Measurements from ENCODE around the gene PGRMC2. TPM values are rescaled to one million over a fixed set of nuclear protein-coding genes. Genes with fewer than 3 reads are reported as not detected.

The PGRMC2 gene
- total and polyA plus RNA-seq, 2 of the 8 experiments (the other 6 are each of a cell fraction or from before 2014, with no cell fraction given), result 9.5 to 85.3 TPM

DNA sequence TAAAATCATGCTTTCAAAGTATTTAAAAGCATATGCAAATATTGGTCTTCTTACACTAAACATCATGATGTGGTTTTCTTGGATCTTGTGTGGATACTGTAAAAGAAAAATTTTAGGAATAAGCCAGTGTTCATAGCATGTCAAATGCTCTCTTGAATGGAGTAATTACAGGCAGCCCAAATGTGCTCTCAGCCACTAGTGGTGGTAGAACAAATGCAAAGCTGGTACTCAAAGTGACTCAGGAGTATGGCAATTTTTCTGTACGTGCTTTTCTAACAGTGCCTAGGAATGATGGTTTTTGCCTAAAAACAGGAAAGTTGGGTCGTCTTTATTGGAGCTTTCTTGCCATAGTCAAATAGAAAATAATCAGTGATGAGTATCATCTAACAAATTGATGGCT lies 19.9 kb downstream of the PGRMC2 start:
- Histone ChIP-seq H3K4me2 (ENCODE audit: insufficient read depth in 1 of 2, low read depth in 2 of 2, low read length in 2 of 2) (no peak overlapping the region), H2AFZ (ENCODE audit: low read length) (no peak overlapping the region), H2BK5ac (ENCODE audit: low read depth, low read length) (no peak overlapping the region), H3K79me1 (ENCODE audit: low read depth, low read length) (no peaks in the 10 kb centered on the region), H2BK20ac (ENCODE audit: low read length) (no peak overlapping the region), H3K4ac (replicated peaks; ENCODE audit: insufficient read length, low read depth, low read length) (no peak overlapping the region), H3K4me3 (ENCODE audit: extremely low read depth in 1 of 4, insufficient read depth in 2 of 4, low read depth in 3 of 4, low read length in 4 of 4) (no peak overlapping the region), H3K36me3 (ENCODE audit: control insufficient read depth in 2 of 4, insufficient read depth in 4 of 4, low read length in 3 of 4) (peaks cover 0 to 33% (median 18%) of the 10 kb centered on the region in 4 experiments; a peak in 7 of 8 replicates), H3K79me2 (ENCODE audit: control insufficient read depth in 1 of 2, insufficient read depth in 2 of 2, low read length in 2 of 2) (0 out of 4 replicates have a peak, but pooled peaks cover 0 to 1% of the 10 kb centered on the region in 2 experiments), H2BK15ac (ENCODE audit: low read length) (no peak overlapping the region), H2BK12ac (ENCODE audit: low read depth, low read length) (no peak overlapping the region), H3K18ac (ENCODE audit: extremely low read depth, low read length) (no peak overlapping the region), H4K91ac (replicated peaks; ENCODE audit: insufficient read length, low read length) (no peak overlapping the region), H4K8ac (ENCODE audit: extremely low read depth, insufficient read depth, low read length) (no peak overlapping the region), H3K9ac (replicated peaks in 1 of 4; ENCODE audit: extremely low read depth in 1 of 4, low read depth in 3 of 4, low read length in 3 of 4) (no peak overlapping the region), H3K14ac (ENCODE audit: insufficient read length) (no peak overlapping the region), H3K56ac (replicated peaks; ENCODE audit: insufficient read length, low read depth, low read length) (no peak overlapping the region), H2BK120ac (replicated peaks; ENCODE audit: low read depth, low read length) (no peak overlapping the region), H4K20me1 (replicated peaks in 1 of 2; ENCODE audit: control insufficient read depth in 1 of 2, insufficient read depth in 2 of 2, low read length in 2 of 2) (peaks cover 0 to 1% of the 10 kb centered on the region in 2 experiments), H3K4me1 (replicated peaks in 1 of 4; ENCODE audit: control insufficient read depth in 3 of 4, insufficient read depth in 4 of 4, low read length in 3 of 4) (no peaks in the 10 kb centered on the region), H3K27ac (ENCODE audit: low read depth, low read length) (no peak overlapping the region), H4K5ac (ENCODE audit: insufficient read length, low read depth, low read length) (no peak overlapping the region), H3K9me3 (ENCODE audit: insufficient read depth in 2 of 2, low read depth in 1 of 2, low read length in 1 of 2) (peaks cover 13 to 15% of the 10 kb centered on the region in 2 experiments), H2AK5ac (ENCODE audit: low read depth, low read length) (no peak overlapping the region), H3K23me2 (ENCODE audit: low read depth, low read length) (no peaks in the 10 kb centered on the region), H3K27me3 (replicated peaks in 1 of 4; ENCODE audit: control insufficient read depth in 3 of 4, extremely low read depth in 1 of 4, insufficient read depth in 3 of 4, low read length in 3 of 4) (no peaks in the 10 kb centered on the region), H3K23ac (ENCODE audit: insufficient read length) (no peak overlapping the region)
- ChIA-PET CTCF (ENCODE audit: partially characterized antibody) (interaction anchor here (0.5 kb wide), 1 partner anchor 611 kb away, joined by 5 read pairs; no protein-coding TSS in a partner anchor), POLR2A (ENCODE audit: partially characterized antibody) (interaction anchor here (1.0 to 1.6 kb wide), 2 partner anchors 19 to 26 kb away, joined by 3 to 4 read pairs; no protein-coding TSS in a partner anchor)
- FAIRE-seq (no peak), DNase-seq (ENCODE audit: low read depth in 1 of 2, low spot score in 2 of 2) (no peak)
- 90% methylated on average over 2 of the region's 2 CpGs; no CpG with 5 or more reads in 1 of the 2 experiments for WGBS, 2 experiments (ENCODE audit: extremely low coverage in 1 of 2, insufficient coverage in 1 of 2, insufficient read length in 1 of 2, insufficient replicate concordance in 2 of 2, low coverage in 1 of 2, low lambda C conversion rate in 2 of 2, missing lambda C conversion rate in 1 of 2)
- TF ChIP-seq SUZ12 (IDR thresholded peaks at IDR 0.05; ENCODE audit: low read length), result no peak
- no peak for TF ChIP-seq JUND (IDR thresholded peaks at IDR 0.05; ENCODE audit: low read length)
- no peak for TF ChIP-seq EGR1 (IDR thresholded peaks at IDR 0.05; ENCODE audit: borderline replicate concordance, low read depth, low read length)
- TF ChIP-seq ZNF274 (IDR thresholded peaks at IDR 0.05; ENCODE audit: borderline replicate concordance, extremely low read depth, low read length), result no peak
- TF ChIP-seq, protein P1, sequence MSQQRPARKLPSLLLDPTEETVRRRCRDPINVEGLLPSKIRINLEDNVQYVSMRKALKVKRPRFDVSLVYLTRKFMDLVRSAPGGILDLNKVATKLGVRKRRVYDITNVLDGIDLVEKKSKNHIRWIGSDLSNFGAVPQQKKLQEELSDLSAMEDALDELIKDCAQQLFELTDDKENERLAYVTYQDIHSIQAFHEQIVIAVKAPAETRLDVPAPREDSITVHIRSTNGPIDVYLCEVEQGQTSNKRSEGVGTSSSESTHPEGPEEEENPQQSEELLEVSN (IDR thresholded peaks at IDR 0.05), result no peak
- TF ChIP-seq JUN (IDR thresholded peaks at IDR 0.05; ENCODE audit: low read depth, low read length), result no peak
- no peak for TF ChIP-seq ASH2L (IDR thresholded peaks at IDR 0.05; ENCODE audit: low read length)
- no peak for TF ChIP-seq MAFK (IDR thresholded peaks at IDR 0.05; ENCODE audit: low read depth, low read length)
- TF ChIP-seq TAF7 (optimal IDR thresholded peaks at IDR 0.05; ENCODE audit: borderline replicate concordance, low read depth, low read length), result no peak
- TF ChIP-seq HDAC6 (IDR thresholded peaks at IDR 0.05; ENCODE audit: low read depth, low read length), result no peak
